ENCODE measurements around the gene PRKCSH.

DNA sequence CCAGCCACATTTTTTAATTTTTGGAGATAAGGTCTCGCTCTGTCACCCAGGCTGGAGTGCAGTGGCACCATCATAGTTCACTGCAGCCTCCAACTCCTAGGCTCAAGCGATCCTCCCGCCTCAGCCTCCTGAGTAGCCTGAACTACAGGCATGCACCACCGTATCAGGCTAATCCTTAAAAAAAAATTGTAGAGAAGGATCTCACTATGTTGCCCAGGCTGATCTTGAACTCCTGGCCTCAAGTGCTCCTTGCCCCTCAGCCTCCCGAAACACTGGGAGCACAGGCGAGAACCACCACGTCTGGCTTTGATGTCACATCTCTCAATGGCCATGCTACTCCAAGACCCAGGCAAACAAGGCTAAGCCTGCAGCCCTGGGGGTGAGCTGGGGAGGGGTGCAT is 21.2 kb downstream of the PRKCSH start:
- TF ChIP-seq, protein P1, sequence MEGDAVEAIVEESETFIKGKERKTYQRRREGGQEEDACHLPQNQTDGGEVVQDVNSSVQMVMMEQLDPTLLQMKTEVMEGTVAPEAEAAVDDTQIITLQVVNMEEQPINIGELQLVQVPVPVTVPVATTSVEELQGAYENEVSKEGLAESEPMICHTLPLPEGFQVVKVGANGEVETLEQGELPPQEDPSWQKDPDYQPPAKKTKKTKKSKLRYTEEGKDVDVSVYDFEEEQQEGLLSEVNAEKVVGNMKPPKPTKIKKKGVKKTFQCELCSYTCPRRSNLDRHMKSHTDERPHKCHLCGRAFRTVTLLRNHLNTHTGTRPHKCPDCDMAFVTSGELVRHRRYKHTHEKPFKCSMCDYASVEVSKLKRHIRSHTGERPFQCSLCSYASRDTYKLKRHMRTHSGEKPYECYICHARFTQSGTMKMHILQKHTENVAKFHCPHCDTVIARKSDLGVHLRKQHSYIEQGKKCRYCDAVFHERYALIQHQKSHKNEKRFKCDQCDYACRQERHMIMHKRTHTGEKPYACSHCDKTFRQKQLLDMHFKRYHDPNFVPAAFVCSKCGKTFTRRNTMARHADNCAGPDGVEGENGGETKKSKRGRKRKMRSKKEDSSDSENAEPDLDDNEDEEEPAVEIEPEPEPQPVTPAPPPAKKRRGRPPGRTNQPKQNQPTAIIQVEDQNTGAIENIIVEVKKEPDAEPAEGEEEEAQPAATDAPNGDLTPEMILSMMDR (IDR thresholded peaks at IDR 0.05) = no peak
- no peak for TF ChIP-seq EZH2 (IDR thresholded peaks at IDR 0.05; ENCODE audit: borderline replicate concordance, insufficient read depth, low read depth, low read length, poor library complexity, severe bottlenecking)
